GM12873 (cell line): ENCODE measurements around the gene SHROOM4.

Experiments used
- TF ChIP-seq, protein P1 (sequence below): IDR thresholded peaks from 2 replicates; pipeline ENCODE4 v1.5.1; 2012; ENCODE audit warnings: low read depth, mild to moderate bottlenecking, moderate library complexity, low read length, control low read depth; ENCODE audit not compliant: insufficient read depth; ENCODE audit errors: missing control alignments

SHROOM4 gene

DNA sequence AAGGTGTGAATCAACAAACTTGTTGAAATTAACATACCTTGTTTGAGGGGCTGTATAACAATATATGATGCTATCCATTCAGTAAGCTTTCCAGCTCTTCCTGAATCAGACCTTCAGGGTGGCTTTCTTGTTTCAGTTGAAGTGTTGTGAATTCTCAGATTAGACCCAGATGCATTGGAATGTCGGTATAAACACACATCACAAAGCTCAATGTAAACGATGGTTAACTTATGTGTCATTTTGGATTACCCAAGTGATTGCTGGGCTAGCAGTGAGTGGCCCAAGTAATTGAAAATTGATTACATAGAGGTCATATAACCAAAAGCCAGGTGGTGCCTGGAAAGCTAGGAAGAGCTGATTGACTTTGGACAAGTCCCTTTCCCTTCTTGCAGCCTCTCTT is 115.0 kb downstream of the SHROOM4 start:
- TF ChIP-seq, protein P1, sequence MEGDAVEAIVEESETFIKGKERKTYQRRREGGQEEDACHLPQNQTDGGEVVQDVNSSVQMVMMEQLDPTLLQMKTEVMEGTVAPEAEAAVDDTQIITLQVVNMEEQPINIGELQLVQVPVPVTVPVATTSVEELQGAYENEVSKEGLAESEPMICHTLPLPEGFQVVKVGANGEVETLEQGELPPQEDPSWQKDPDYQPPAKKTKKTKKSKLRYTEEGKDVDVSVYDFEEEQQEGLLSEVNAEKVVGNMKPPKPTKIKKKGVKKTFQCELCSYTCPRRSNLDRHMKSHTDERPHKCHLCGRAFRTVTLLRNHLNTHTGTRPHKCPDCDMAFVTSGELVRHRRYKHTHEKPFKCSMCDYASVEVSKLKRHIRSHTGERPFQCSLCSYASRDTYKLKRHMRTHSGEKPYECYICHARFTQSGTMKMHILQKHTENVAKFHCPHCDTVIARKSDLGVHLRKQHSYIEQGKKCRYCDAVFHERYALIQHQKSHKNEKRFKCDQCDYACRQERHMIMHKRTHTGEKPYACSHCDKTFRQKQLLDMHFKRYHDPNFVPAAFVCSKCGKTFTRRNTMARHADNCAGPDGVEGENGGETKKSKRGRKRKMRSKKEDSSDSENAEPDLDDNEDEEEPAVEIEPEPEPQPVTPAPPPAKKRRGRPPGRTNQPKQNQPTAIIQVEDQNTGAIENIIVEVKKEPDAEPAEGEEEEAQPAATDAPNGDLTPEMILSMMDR, result no peak

DNA sequence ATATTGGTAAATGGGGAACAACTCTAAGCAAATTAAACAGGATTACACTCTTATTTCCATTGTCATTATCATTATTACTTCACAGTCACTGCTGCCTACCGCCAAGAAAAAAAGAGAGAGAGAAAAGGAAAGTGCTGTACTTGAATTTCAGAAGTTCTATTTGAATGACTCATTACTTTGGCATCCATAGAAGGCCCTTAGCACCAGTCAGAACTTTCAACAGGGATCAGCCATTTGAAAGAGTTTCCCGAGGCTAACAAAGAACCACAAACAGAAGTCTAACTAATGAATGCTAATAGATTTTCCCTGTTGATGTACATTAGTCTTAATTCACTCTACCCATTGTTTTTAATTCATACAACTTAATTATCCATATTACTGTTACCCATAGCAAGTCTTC is 116.3 kb downstream of the SHROOM4 start:
- TF ChIP-seq, protein P1, result no peak

DNA sequence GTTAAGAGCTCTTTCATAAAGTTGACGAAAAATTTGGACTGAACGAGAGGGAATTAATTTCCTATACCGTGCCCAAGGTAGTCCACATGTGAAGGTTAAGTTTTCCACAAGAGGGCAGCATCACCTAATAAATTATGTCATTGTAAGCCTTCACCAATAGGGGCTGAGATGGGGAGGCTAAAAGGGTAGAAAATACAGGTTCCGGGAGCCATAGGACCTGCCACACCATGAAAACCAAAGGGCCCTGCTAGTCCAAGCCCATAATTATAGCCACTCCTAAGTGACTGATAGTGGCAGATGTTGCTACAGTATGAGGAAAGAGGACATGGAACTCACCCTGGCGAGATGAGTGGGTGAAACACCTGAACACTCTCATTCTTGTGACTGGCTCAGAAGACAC is 122.2 kb downstream of the SHROOM4 start:
- TF ChIP-seq, protein P1, result peak; percentile 65

DNA sequence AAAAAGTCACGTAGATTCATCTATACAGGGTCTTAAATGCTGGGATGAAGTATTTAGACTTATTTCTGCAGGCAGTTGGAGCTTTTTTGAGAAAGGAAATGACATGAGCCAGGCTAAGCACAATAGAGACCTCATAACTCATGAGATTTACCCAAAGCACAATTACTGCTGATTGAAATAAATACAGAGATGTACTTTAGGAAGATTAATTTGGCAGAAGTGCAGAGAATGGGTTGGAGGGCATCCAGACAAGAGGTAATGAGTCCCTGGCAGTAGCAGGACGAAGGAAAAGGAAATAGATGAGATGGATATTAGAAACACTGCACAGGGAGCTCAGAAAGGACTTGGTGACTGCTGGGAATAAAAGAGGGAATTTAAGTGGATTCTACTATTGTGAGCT is 129.1 kb downstream of the SHROOM4 start:
- TF ChIP-seq, protein P1, result no peak

DNA sequence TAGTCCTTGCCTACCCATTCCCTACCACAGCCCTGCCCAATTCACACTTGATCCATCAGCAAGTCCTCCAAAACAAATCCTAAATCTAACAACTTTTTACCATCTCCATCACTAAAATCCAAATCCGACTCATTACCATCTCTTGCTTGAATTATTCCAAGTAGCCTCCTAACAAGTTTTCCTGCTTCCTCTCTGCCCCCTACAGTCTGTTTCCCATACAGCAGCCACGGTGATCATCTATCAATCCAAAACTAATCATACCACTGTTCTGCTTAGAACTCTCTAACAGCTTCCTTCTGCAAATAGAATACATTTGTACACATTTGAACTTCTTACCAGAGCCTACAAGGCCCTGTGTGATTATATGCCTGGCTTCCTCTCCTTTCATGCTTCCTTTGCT is 133.0 kb downstream of the SHROOM4 start:
- TF ChIP-seq, protein P1, result peak; percentile 41

DNA sequence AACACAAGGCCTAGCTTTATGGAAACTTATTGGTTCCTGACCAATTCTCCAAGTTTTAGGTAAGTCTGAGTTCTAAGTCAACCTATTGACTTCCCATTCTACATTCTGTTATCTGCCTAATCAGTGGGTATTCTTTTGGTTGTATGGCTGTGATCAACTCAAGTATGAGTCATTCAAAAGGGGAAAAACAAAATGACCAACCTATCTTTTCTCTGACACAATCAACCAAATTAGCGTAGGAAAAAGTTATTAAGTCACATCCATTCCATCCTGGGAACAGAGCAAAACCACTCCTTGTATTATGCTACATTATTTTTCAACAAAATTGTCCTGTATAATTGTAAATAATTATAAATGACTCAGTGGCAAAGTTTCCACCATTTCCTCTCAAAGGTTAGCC is 136.2 kb downstream of the SHROOM4 start:
- TF ChIP-seq, protein P1, result no peak

DNA sequence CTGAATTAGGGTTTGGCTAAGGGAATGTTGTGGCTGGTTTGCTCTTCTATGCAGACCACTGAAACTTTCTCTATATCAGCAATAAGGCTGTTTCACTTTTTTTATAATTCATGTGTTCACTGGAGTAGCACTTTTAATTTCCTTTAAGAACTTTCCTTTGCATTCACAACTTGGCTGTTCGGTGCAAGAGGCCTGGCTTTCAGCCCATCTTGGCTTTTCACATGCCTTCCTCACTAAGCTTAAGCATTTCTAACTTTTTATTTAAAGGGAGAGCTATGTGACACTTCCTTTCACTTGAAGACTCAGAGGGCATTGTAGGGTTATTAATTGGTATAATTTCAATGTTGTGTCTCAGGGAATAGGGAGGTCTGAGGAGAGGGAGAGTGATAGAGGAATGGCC is 142.3 kb downstream of the SHROOM4 start:
- TF ChIP-seq, protein P1, result no peak
